GM21619 (cell line): ENCODE results near the gene GALNT14.

Experiments
- ATAC-seq: cut with Tn5 transposase; IDR thresholded peaks from one replicate; pipeline ENCODE4 v1.9.1; 2021; ENCODE audit not compliant: unreplicated experiment

GALNT14 gene

DNA sequence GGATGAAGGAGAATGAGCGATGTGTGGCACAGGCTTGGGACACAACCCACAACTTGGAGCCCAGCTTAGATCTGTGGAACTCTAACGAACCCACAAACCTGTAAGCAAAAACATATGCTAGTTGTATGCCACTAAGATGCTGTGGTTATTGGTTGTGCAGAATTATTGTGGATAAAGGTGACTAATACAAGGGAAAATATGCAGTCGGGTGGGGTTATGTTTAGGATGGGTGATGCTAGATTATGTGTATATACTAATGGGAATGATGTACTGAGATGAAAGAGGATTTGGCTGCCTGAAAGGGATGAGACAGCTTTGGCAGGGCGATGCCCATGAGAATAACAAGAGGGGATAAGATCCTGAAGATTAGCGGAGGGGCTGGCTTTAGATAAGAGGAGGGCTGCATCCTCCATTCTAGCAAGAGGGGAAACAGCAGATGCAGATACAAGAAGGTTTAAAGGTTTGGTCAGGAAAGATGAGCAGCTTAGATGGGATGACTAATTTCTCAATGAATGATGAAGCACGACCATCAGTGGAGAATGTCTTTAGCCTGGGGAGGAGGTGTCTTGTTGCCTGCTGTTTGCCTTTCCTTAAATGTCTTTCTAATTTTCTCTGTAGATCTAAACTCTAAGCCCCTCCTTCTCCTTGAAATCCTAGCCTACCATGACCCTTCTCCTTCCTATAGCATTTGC is 49.6 kb downstream of the GALNT14 start:
- no peak for ATAC-seq

DNA sequence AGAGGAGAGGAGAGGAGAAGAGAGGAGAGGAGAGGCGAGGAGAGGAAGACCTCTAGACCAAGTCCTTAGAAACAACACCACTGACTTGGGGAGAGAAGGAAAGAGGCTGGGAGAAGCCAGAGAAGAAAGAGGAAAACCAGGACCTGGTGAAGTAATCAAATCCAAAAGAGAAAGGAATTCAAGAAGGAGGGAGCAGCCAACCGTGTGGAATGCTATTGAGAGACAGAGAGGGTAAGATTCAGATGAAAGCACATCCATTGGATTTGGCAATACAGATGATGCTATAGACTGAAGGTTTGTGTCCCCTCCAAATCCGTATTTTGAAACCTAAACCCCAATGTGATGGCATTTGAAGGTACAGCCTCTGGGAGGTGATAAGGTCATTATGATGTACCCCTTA is 50.7 kb downstream of the GALNT14 start:
- no peak for ATAC-seq

DNA sequence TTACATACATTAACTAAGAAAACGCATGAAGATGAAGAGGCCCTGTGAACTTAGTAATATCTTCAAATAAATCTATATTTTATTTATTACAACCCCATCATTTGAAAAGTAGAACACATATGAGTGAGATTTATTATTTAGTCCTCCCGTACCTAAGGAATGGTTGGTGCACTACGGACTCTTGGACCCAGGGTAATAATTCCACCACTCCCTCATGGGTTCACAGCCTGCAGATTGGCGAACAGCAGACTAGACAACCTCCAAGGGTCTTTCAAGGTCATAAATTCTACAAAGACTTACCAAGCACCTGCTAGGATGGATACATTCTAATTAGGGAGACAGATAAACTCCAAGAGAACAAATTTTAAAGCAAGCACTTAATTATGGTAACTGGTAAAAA is 51.6 kb downstream of the GALNT14 start:
- ATAC-seq = no peak

DNA sequence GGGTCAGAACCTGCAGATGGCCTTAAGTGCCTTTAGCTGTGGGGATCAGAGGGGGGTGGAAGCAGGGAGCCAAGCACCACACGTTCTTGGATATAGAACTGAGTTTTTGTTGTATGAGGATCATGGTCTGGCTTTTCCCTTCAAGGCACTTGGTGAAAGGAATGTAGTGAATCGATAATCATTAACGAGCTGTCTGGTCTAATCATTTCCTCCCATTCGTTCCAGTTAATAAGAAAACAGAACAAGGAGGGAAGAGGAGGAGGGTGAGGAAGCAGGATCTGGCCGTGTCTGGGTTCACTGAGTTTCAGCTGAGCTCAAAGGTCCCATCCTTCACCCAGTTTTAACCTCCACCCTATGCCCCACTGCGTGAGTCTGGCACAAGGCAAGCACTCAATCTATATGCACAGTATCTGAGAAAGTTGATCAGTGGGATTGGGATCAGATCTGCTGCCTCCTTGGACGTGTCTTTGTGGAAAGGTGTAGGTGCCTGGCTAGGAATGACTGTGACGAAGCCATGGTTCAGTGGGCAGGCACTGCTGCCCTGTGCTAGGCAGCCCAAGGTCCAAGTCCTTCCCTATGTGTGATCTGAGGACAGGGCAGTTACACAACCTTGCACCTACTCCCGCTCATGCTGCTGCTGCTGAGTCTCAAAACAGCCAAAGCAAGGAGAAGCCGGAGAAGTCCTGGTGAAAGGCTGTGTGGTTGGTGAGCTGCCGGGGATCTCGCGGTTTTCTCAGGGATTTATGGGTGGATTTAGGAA is 54.8 kb downstream of the GALNT14 start:
- ATAC-seq = no peak

DNA sequence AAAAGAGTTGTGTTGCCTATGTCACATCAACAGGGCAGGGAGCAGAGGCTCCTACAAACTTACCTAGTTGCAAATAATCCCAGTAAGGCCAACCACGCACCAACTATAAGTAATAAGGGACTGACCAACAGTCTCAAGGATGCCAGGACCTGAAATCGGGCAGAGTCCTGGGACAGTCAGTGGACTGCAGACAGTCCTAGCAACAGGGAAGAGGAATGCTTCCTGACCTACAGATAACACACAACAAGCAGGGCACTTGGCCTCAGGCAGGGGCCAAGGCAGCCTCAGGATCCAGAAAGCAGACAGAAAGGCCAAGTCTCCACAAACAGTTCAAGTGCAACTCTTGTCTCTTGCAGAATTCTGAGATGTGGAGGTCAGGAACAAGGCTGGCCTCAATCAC is 56.2 kb downstream of the GALNT14 start:
- no peak for ATAC-seq

DNA sequence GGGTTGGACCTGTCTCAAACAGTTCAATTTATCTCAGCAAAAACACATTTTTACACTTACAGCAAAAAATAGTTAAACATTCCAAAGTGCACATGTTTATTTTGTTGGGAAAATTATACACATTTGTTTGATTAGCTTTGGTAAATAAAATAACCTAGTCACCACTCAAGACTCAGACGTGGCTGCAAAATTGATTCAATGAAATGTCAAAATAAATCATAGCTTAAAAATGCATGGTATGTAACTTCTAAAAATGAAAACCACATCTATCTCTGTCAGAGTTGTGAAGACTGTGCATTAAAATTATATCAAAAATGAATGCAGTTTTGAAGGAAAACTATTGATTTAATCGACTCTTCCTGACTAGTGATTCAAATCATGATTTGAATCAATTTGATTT is 56.7 kb downstream of the GALNT14 start:
- no peak for ATAC-seq

DNA sequence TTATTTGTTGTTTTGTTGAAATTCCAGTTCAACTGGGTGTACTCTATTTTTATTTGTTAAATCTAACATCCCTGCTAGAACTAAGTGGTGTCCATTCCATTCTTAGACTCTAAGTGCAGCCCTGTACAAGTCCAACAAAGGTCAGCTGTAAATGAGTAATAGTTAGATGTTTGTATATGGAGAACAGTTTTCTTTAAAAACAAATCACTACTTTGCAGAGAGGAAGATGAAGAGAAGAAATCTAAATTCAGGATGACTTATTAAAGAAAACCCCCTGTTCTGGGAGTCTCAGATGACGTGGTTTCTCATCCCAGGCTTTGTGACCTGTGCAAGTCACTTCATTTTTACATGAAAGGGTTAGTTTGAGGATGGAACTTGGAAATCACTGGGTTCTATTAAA is 57.9 kb downstream of the GALNT14 start:
- ATAC-seq = no peak

DNA sequence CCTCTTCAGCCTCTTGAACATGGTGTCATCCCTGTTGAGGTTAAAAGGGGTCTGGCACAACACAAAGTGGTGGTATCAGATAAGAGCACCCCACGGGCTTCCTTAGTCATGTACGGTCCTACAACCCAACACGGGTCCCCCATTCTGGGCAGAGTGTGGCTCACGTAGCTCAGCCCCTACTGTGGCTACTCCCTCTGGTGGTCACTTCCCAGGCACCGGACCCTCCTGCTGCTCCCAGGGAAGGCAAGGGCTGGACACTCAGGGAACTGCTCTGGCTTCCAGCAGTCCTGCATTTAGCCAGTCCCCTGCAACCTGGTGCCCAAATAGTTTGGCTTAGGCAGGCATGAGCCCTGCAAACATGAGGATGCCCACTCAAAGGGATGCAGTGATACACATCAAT is 58.6 kb downstream of the GALNT14 start:
- no peak for ATAC-seq

DNA sequence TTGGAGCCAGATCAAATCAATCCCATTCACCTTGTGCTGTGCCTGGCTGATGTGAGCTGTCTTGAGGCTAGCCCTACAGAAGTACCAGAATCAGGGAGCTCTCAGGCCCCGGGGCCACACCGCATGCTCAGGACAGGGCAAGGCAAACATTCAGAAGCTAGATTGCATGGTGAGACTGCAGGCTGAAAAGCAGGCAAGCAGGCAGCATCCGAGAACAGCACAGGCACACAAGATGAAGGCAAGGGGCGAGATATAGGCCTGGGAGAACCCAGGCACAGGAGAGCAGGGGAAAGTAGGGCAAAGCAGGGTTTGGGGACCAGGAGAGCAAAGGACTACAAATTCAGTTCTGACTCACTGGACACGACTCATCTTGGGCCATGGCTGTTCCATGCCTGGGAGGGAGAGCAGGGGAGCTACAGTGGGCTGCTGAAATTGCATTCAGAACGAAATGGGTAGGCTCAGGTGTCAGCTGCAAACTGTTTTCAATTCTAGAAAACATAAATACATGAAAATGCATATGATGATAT is 59.6 kb downstream of the GALNT14 start:
- ATAC-seq = no peak

DNA sequence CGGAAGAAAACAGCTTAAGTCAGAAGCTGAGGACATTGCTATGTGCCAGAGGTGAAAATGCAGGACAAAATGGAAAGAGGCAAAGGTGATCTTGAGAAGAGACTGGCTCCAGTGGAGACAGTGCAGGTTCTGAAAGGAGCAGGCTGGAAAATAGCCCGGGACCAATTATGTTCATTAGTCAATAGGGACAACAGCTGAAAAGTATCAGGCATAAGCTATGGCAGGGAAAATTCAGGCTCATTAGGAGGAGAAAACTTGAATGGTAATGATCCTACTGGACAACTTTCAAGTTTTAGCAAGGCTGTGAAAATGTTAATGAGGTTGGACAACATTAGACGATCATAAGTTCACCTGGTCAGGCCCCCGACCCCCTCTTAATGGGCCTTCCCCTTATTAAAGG is 60.2 kb downstream of the GALNT14 start:
- ATAC-seq = no peak

DNA sequence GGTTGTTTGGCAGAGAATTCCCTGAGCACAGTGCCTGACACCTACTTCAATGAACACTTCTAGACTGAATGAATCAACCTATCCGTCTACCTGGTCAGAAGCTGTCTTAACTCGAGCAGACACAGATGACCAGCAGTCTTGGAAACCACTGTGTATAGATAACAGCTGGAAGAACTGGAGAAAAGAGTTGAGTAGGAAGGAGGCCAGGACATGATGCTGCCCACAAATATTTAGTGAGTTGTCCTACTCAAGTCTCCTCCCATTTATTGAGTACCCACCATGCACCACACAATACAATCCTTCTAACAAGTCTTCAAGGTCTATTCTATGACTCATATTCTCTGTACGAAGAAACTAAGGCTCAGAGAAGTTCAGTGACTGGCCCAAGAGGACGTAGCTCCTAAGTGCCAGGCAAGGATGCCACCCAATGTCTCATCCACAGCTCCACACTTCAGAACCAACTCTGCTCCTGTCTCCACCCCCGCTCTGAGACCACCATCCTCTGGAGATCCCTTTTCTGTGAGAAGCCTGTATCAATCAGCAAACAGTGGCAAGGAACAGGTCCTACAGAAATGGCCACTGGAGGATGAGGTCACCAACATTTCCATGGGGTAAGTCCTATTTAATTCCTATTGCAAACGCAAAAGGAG is 62.2 kb downstream of the GALNT14 start:
- ATAC-seq = no peak

DNA sequence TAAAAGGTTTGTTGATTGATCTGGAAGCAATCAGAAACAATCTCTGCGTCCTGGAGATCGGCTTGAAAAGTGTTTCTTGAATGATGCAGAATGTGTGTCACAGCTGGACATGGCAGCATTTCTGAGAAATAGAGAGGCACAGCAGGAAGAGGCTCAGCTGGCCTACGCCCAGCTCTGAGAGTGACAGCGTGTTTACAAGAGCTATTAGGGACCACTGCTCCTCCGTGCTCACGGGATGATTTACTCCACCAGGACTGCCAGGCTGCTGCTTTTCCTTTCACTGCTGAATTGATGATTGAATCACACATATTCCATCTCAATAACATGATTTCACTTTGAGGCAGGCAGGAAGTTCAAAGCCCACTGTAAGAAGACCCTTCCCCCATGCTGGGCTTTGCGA is 62.8 kb downstream of the GALNT14 start:
- ATAC-seq = no peak

DNA sequence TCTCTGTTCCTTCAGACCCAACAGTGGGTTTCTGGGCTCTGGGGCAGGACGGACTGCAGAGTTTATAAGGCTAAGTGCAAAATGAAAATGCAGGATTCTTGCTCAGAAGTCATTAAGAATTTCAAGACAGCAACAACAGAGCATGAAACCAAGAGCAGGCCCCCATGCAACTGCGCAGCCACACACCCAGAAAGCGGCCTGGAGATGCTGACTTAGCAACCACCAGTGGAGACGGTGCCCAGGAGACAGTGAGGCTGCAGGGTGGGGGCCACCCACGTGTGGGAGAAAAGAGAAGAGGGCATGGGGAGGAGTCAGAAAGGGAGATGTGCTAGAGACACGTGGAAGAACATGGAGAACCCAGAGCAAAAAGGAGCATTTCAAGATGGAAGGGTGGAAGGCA is 66.5 kb downstream of the GALNT14 start:
- ATAC-seq = no peak

DNA sequence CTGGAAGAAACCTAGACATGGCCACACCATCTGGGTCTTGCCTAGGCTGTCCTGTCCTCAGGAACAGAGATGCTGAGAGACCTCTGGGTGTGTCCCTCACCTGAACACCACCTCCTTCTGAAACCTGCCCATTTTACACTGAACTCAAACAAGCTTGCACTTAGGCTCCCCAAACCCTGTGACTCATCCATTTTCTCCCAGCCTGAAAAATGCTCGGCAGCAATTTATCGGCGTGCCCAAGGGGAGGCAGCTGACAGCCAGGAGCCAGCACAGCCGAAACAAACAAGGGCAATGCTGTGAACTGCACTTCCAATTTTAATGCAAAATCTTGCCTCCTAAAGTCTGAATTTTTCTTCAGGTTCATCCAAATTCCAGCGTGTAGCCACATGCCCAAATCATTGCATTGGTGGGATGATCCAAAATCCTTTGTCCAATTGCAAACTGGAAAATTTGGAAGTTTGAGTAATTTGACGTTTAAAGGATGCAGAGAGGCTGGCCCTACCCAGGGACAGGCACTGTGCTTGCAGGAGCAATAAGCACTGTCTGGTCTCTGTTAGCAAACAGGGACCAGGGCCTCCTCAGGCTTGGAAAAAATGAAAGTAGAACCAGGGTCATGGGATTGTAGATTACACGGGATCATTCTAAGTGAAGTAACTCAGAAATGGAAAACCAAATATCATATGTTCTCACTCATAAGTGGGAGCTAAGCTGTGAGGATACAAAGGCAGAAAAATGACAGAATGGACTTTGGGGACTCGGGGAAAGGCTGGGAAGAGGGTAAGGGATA is 67.7 kb downstream of the GALNT14 start:
- ATAC-seq = no peak

DNA sequence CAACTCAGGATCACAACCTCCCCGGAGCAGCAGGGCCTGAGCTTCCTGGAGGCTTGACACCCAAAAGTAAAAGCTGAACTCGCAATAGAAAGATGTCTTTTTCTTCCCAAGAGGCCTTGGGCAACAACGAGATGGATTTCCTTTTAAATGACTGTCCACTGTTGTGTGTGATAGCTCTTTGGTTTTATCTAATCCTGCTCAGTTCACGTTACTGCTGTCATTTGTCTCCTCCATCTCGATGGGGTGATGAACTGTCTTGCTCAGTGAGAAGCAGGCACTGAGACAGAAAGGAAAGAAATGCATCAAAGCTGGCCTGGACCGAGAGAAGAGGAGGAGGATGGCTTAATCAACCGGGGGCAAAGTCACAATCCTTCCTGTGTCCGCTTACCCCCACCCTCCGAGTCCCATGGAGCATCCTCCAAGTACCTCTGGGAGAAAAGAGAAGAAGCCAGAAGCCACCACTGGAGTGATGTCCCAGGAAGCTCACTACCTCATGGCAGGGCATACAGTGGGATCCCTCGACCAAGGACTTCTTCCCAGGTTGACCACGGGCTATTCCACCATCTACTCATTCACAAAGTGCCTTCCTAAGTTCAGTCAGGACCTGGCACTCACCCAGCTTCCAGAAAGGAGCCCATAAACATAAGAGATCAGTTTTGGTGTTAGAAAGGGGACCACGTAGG is 68.5 kb downstream of the GALNT14 start:
- no peak for ATAC-seq

DNA sequence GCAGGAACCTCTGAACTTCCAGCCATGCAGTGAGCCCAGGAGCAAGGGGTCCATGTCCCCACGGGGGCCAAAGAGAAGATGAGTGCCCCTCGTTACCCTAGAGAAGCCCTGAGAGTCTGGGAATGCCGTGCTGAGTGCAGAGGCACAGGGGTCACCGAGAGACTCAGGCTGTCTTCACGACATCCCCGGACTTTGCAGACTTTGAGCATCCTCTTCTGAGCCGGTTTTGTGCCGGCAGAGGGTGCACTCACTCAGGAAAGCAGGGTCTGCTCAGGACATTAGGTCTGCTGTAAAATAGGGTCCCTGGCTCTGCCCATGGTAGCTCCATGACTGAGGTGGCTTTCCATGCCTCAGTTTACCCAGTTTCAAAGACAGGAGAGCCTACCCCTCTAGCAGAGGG is 71.0 kb downstream of the GALNT14 start:
- ATAC-seq = no peak

DNA sequence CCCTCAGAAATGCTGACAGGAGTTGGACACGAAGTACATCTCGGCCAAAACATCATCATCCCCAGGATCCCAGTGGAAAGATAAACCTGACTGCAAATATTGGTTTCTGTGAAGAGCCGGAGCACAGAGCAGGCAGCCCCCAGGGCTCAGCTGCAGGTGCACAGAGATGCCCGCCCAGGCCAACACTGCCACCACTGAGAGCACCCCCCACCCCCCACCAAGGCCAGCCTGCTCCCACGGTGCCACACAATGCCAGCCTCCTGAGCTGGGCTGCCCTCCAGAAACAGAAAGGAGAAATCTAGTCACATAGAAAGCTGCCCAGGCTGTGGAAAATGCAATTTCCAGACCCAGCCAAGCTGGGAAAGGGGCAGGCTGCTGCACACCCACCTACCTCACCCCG is 71.7 kb downstream of the GALNT14 start:
- ATAC-seq = no peak

DNA sequence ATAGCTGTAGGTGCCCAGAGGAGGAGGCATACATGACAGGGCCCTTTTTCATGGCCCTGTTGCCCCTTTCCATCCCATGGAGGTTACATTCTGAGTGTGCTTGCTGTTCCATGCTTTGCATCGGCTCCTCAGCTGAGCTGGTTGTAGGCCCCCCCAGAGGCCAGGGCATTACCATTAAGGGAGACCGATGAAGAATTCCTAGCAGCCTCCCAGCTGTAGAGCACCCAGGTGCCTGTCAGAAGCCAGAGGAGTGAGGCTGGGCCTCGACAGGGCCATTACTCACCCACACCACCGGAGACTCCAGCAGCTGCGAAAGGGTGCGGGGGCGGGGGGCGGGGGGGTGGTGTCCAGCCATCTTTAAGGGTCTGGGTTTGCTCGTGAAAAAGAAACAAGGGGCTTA is 72.2 kb downstream of the GALNT14 start:
- no peak for ATAC-seq

DNA sequence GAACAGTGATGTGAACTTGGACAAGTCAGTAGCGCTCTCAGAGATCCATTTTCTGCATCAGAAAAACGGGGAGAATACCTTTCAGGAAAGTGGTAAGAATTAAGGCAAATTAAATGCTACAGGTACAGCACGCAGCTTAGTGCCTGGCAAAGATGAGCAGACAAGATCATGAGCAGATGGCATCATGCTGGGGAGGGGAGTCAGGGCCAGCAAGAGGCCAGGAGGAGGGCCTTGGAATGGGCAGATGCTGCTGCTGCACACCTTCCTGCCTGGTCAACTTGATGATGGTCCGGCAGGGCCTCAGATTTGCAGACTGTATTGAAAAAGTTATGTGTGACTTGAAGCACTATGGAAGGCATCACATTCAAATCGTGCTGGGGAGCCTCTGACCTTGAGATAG is 72.9 kb downstream of the GALNT14 start:
- ATAC-seq = no peak

DNA sequence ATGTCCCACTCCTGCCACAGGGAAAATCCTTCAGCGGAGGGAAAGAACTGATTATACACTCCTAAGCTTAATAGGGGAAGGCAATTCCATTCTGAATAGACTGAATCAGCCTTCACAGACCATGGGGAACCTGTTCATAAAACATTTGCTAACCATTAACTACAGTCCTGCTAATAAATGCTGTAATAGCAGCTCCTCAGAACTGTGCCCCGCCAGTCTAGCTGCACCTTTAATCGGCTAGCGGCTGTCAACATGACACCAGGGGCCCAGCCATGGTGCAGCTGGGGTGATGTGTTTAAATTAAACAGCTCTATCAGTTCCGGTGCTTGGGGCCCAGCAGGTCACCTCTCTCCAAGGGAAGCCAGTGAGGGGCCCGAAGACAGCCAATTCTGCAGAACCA is 77.8 kb downstream of the GALNT14 start:
- no peak for ATAC-seq
